SK-N-SH treated with all-trans-retinoic acid at 6 μM for 48 hours (cell line): ENCODE measurements around the gene PNPO.

Source experiments
- ATAC-seq: fragments of 200-7000 bp; cut with Tn5 transposase; 3 replicates; pipeline ENCODE4 v1.9.1; 2020; ENCODE audit warnings: mild to moderate bottlenecking, moderate library complexity
- ARNTL ChIP-seq: fragments of 450-650 bp; formaldehyde crosslinking; IDR thresholded peaks from 2 replicates; pipeline ENCODE4 v1.5.0; 2020; ENCODE audit warnings: low read depth, mild to moderate bottlenecking, moderate library complexity, borderline replicate concordance
- BACH2 ChIP-seq: fragments of 250-450 bp; sonication (Bioruptor Pico); IDR thresholded peaks from 2 replicates; pipeline ENCODE4 v1.9.0; 2021; ENCODE audit warnings: mild to moderate bottlenecking, borderline replicate concordance
- CREB5 ChIP-seq: fragments of 250-450 bp; sonication (Bioruptor Pico); IDR thresholded peaks from 2 replicates; pipeline ENCODE4 v1.5.1; 2020; ENCODE audit warnings: low read depth, mild to moderate bottlenecking, moderate library complexity
- ESRRG ChIP-seq: fragments of 250-450 bp; sonication (Bioruptor Pico); IDR thresholded peaks from 2 replicates; pipeline ENCODE4 v1.6.1; 2021; ENCODE audit warnings: mild to moderate bottlenecking
- GLIS3 ChIP-seq: fragments of 250-450 bp; sonication (Bioruptor Pico); IDR thresholded peaks from 2 replicates; pipeline ENCODE4 v1.5.0; 2020; ENCODE audit warnings: mild to moderate bottlenecking, moderate library complexity
- ISL1 ChIP-seq: fragments of 250-450 bp; sonication (Bioruptor Pico); IDR thresholded peaks from 2 replicates; pipeline ENCODE4 v2.1.2; 2022; ENCODE audit warnings: mild to moderate bottlenecking, moderate library complexity
- POU6F1 ChIP-seq: fragments of 250-450 bp; sonication (Bioruptor Pico); IDR thresholded peaks from 2 replicates; pipeline ENCODE4 v1.8.0; 2021; ENCODE audit warnings: low read depth, mild to moderate bottlenecking, moderate library complexity, borderline replicate concordance
- PPARA ChIP-seq: fragments of 250-450 bp; sonication (Bioruptor Pico); IDR thresholded peaks from 2 replicates; pipeline ENCODE4 v1.5.0; 2020; ENCODE audit warnings: mild to moderate bottlenecking, borderline replicate concordance
- RARB ChIP-seq: fragments of 250-450 bp; sonication (Bioruptor Pico); IDR thresholded peaks from 2 replicates; pipeline ENCODE4 v1.8.0; 2021; ENCODE audit warnings: mild to moderate bottlenecking, moderate library complexity
- TOX ChIP-seq: fragments of 250-450 bp; sonication (Bioruptor Pico); IDR thresholded peaks from 2 replicates; pipeline ENCODE4 v1.8.0; 2021; ENCODE audit warnings: mild to moderate bottlenecking, moderate library complexity, borderline replicate concordance
- ZFP3 ChIP-seq: fragments of 250-450 bp; sonication (Bioruptor Pico); IDR thresholded peaks from 2 replicates; pipeline ENCODE4 v1.5.0; 2020; ENCODE audit warnings: mild to moderate bottlenecking, moderate library complexity
- ZFP30 ChIP-seq: fragments of 450-650 bp; formaldehyde crosslinking; IDR thresholded peaks from 2 replicates; pipeline ENCODE4 v1.5.0; 2022; ENCODE audit warnings: mild to moderate bottlenecking, moderate library complexity
- ZNF8 ChIP-seq: fragments of 450-650 bp; formaldehyde crosslinking; IDR thresholded peaks from 2 replicates; pipeline ENCODE4 v1.5.0; 2020; ENCODE audit warnings: mild to moderate bottlenecking, moderate library complexity
- TF ChIP-seq, protein P1 (sequence below): fragments of 250-450 bp; sonication (Bioruptor Pico); IDR thresholded peaks from 2 replicates; pipeline ENCODE4 v1.5.1; 2021; ENCODE audit warnings: mild to moderate bottlenecking, moderate library complexity
- TF ChIP-seq, protein P2 (sequence below): fragments of 250-450 bp; sonication (Bioruptor Pico); IDR thresholded peaks from 2 replicates; pipeline ENCODE4 v1.5.0; 2020; ENCODE audit warnings: mild to moderate bottlenecking, moderate library complexity

The PNPO gene

GRCh38 chr17:47992216-47992615 is 50.8 kb downstream of the PNPO start:
- TF ChIP-seq GLIS3 (CRISPR knock-in tag) (no peak), CREB5 (CRISPR knock-in tag) (no peak), ARNTL (CRISPR knock-in tag) (no peak)
- TF ChIP-seq, protein P1, sequence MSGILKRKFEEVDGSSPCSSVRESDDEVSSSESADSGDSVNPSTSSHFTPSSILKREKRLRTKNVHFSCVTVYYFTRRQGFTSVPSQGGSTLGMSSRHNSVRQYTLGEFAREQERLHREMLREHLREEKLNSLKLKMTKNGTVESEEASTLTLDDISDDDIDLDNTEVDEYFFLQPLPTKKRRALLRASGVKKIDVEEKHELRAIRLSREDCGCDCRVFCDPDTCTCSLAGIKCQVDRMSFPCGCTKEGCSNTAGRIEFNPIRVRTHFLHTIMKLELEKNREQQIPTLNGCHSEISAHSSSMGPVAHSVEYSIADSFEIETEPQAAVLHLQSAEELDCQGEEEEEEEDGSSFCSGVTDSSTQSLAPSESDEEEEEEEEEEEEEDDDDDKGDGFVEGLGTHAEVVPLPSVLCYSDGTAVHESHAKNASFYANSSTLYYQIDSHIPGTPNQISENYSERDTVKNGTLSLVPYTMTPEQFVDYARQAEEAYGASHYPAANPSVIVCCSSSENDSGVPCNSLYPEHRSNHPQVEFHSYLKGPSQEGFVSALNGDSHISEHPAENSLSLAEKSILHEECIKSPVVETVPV (CRISPR knock-in tag), result no peak
- no peak for ATAC-seq

DNA sequence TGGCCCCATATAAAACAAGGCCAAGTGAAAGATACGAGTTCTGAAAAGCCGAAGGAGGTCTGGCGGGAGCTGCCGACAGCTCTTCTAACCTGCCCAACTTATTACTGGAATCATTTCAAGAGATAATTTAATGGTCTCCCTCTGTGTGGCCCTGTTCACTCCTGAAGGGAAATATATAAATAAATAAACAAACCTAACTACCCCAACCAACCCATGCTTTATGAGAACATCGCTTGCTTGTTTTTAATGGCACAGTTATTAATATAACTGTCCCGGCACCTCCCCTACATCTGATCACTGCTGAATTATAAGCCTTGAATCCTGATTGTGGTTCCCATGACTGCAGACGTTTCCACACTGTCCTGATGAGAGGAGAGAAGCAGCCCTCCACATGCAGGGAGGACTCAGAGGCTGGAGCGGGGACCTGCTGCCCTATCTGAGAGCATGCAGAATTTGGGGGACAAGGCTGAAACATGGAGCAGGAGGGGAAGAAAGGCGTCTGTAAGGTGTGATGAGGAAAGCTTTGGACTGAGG is 51.7 kb downstream of the PNPO start:
- TF ChIP-seq TOX (CRISPR knock-in tag) (no peak), GLIS3 (CRISPR knock-in tag) (no peak), ZNF8 (CRISPR knock-in tag) (no peak), ISL1 (CRISPR knock-in tag) (no peak)
- TF ChIP-seq, protein P2, sequence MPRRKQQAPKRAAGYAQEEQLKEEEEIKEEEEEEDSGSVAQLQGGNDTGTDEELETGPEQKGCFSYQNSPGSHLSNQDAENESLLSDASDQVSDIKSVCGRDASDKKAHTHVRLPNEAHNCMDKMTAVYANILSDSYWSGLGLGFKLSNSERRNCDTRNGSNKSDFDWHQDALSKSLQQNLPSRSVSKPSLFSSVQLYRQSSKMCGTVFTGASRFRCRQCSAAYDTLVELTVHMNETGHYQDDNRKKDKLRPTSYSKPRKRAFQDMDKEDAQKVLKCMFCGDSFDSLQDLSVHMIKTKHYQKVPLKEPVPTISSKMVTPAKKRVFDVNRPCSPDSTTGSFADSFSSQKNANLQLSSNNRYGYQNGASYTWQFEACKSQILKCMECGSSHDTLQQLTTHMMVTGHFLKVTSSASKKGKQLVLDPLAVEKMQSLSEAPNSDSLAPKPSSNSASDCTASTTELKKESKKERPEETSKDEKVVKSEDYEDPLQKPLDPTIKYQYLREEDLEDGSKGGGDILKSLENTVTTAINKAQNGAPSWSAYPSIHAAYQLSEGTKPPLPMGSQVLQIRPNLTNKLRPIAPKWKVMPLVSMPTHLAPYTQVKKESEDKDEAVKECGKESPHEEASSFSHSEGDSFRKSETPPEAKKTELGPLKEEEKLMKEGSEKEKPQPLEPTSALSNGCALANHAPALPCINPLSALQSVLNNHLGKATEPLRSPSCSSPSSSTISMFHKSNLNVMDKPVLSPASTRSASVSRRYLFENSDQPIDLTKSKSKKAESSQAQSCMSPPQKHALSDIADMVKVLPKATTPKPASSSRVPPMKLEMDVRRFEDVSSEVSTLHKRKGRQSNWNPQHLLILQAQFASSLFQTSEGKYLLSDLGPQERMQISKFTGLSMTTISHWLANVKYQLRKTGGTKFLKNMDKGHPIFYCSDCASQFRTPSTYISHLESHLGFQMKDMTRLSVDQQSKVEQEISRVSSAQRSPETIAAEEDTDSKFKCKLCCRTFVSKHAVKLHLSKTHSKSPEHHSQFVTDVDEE (CRISPR knock-in tag), result peak; percentile 29; the same call in 1 of the 2 replicates

DNA sequence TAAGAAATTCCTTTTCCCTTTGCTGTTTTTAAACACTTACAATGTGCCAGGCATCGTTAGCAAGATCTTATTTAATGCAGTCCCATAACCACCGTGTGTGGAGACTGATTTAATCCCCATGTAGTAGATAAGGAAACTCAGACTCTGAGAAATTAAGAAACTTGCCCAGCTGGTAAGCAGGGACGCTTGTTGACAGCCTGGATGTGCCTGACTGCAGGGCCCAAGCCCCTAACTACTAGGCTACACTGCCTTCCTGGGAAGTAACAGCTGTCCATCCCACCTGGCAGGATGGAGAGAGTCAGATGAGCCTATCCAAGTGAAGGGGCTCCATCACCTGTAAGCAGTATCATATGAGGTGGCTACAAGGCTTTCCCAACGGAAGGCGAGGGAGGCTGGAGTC is 52.6 kb downstream of the PNPO start:
- TF ChIP-seq BACH2 (CRISPR knock-in tag), result no peak
- TF ChIP-seq RARB, result no peak
- TF ChIP-seq, all 23 proteins: peak for 0
- ATAC-seq, result no peak

More for the DNA sequence above, 51.7 kb downstream of the PNPO start:
- ATAC-seq, result no peak

- ATAC-seq, result no peak
- no peak for TF ChIP-seq ESRRG (CRISPR knock-in tag)
- TF ChIP-seq, protein P2 (CRISPR knock-in tag), result no peak
- TF ChIP-seq ZFP30 (CRISPR knock-in tag), result no peak
- TF ChIP-seq PPARA (CRISPR knock-in tag), result no peak
Measured at GRCh38 chr17:47994724-47995123, 53.4 kb downstream of the PNPO start.

- ATAC-seq, result no peak
- TF ChIP-seq POU6F1 (no peak), CREB5 (CRISPR knock-in tag) (no peak), ZFP3 (CRISPR knock-in tag) (no peak)
- TF ChIP-seq, all 23 proteins: peak for 0
Measured at GRCh38 chr17:47995241-47995935, 54.0 kb downstream of the PNPO start.
